Activated CD4-positive, alpha-beta T cell treated with anti-CD3 and anti-CD28 coated beads for 4 hours (primary cell): ENCODE measurements around the gene FERMT1.
"Not testable (repeated sequence)": the region's sequence is repeated elsewhere in the genome, so short reads cannot be mapped to it uniquely, and the experiment has no call there.

Source experiments
- DNase-seq, 2 donors: peaks; one replicate each; pipeline ENCODE4 v3.0.0-alpha.2; 2020

Gene FERMT1

GRCh38 chr20:6034134-6034969 is 88.5 kb downstream of the FERMT1 start:
- no peak for DNase-seq

GRCh38 chr20:6032907-6033306 is 89.9 kb downstream of the FERMT1 start:
- not testable (repeated sequence) for DNase-seq

- DNase-seq: no peak
Measured at GRCh38 chr20:6030453-6031080, 92.3 kb downstream of the FERMT1 start.

GRCh38 chr20:6029538-6029937 is 93.3 kb downstream of the FERMT1 start:
- no peak for DNase-seq

- DNase-seq: no peak
Measured at GRCh38 chr20:6028818-6029217, 94.0 kb downstream of the FERMT1 start.

- DNase-seq: no peak
Measured at GRCh38 chr20:6026051-6026450, 96.8 kb downstream of the FERMT1 start.
